ENCODE data around the gene TNNC2. TPM values are rescaled to one million over a fixed set of nuclear protein-coding genes. Genes with fewer than 3 reads are reported as not detected.

Gene TNNC2
- total RNA-seq, 1 donor from 2014 or later: 0.74 TPM

- no peak for DNase-seq (ENCODE audit: low spot score)
These were observed 38.8 kb downstream of the TNNC2 start for GRCh38 chr20:45788351-45788750.

GRCh38 chr20:45783656-45784294 is 43.3 kb downstream of the TNNC2 start:
- no peak for DNase-seq (ENCODE audit: low spot score)

- DNase-seq (ENCODE audit: low spot score): no peak
These were observed 44.2 kb downstream of the TNNC2 start for GRCh38 chr20:45782890-45783289.

- no peak for DNase-seq (ENCODE audit: low spot score)
These were observed 45.7 kb downstream of the TNNC2 start for GRCh38 chr20:45781391-45781931.

- no peak for DNase-seq (ENCODE audit: low spot score)
These were observed 47.0 kb downstream of the TNNC2 start for GRCh38 chr20:45780159-45780558.

- DNase-seq (ENCODE audit: low spot score): no peak
These were observed 47.8 kb downstream of the TNNC2 start for GRCh38 chr20:45779011-45779915.

- DNase-seq (ENCODE audit: low spot score): no peak
These were observed 50.2 kb downstream of the TNNC2 start for GRCh38 chr20:45776931-45777330.

GRCh38 chr20:45775411-45775810 is 51.7 kb downstream of the TNNC2 start:
- no peak for DNase-seq (ENCODE audit: low spot score)

GRCh38 chr20:45774945-45775344 is 52.2 kb downstream of the TNNC2 start:
- DNase-seq (ENCODE audit: low spot score): no peak

Other genes with a start within 250 kb of the TNNC2 start
- not detected for gene WFDC8, start 248.0 kb downstream of the TNNC2 start, total RNA-seq
- not detected for gene WFDC10A, start 197.6 kb downstream of the TNNC2 start, total RNA-seq
- gene WFDC9, start 196.0 kb downstream of the TNNC2 start, total RNA-seq: not detected
- not detected for gene WFDC11, start 157.1 kb downstream of the TNNC2 start, total RNA-seq
- not detected for gene WFDC13, start 125.3 kb downstream of the TNNC2 start, total RNA-seq
- not detected for gene WFDC10B, start 122.3 kb downstream of the TNNC2 start, total RNA-seq
- gene SPINT4, start 105.0 kb downstream of the TNNC2 start, total RNA-seq: not detected
- gene WFDC3, start 35.4 kb downstream of the TNNC2 start, total RNA-seq: 0.58 TPM
- 21.8 TPM for gene DNTTIP1, start 35.4 kb downstream of the TNNC2 start, total RNA-seq
- not detected for gene UBE2C, start 14.7 kb downstream of the TNNC2 start, total RNA-seq
- 46.7 TPM for gene SNX21, start 6.5 kb upstream of the TNNC2 start, total RNA-seq
- 14.9 TPM for gene ACOT8, start 30.1 kb upstream of the TNNC2 start, total RNA-seq
- 2.2 TPM for gene ZSWIM3, start 30.3 kb upstream of the TNNC2 start, total RNA-seq
- gene ZSWIM1, start 53.9 kb upstream of the TNNC2 start, total RNA-seq: 10.0 TPM
- gene SPATA25, start 60.3 kb upstream of the TNNC2 start, total RNA-seq: 4.0 TPM
- 17.0 TPM for gene NEURL2, start 63.9 kb upstream of the TNNC2 start, total RNA-seq
- 160 TPM for gene CTSA, start 64.0 kb upstream of the TNNC2 start, total RNA-seq
- gene PLTP, start 84.8 kb upstream of the TNNC2 start, total RNA-seq: 373 TPM
- gene PCIF1, start 107.4 kb upstream of the TNNC2 start, total RNA-seq: 27.1 TPM
- 17.1 TPM for gene ZNF335, start 144.9 kb upstream of the TNNC2 start, total RNA-seq
- 18.3 TPM for gene MMP9, start 181.6 kb upstream of the TNNC2 start, total RNA-seq
- 1.7 TPM for gene SLC12A5, start 201.9 kb upstream of the TNNC2 start, total RNA-seq